Epithelial cell of esophagus (primary cell): Measurements from ENCODE around the gene UACA.

Source experiments
- DNase-seq: peaks from one replicate; pipeline ENCODE4 v3.0.0; 2010; ENCODE audit warnings: low read depth
- H3K4me3 ChIP-seq: 2 replicates; pipeline ENCODE4 v1.5.1; 2011; ENCODE audit warnings: mild to moderate bottlenecking, low read length, control low read depth
- CTCF ChIP-seq: IDR thresholded peaks from 2 replicates; pipeline ENCODE4 v1.5.1; 2011; ENCODE audit warnings: low read depth, mild to moderate bottlenecking, low read length, control low read depth, inconsistent platforms; ENCODE audit not compliant: insufficient read depth; ENCODE audit errors: missing control alignments

The UACA gene

GRCh38 chr15:70632079-70632478, 131.3 kb downstream of the UACA start:
- TF ChIP-seq CTCF = no peak
- no peak overlapping the region for H3K4me3 ChIP-seq
- DNase-seq = no peak

- no peak for DNase-seq
- H3K4me3 ChIP-seq = no peak overlapping the region
- no peak for TF ChIP-seq CTCF
These were observed 133.6 kb downstream of the UACA start for GRCh38 chr15:70629735-70630273.

GRCh38 chr15:70628549-70628896, 134.8 kb downstream of the UACA start:
- H3K4me3 ChIP-seq = no peak overlapping the region
- TF ChIP-seq CTCF = no peak
- DNase-seq = no peak

- no peak for DNase-seq
- no peak for TF ChIP-seq CTCF
- no peak overlapping the region for H3K4me3 ChIP-seq
These were observed 135.4 kb downstream of the UACA start for GRCh38 chr15:70627734-70628548.

- H3K4me3 ChIP-seq = no peak overlapping the region
- no peak for DNase-seq
- no peak for TF ChIP-seq CTCF
These were observed 136.0 kb downstream of the UACA start for GRCh38 chr15:70627322-70627721.

GRCh38 chr15:70625438-70625837, 137.9 kb downstream of the UACA start:
- DNase-seq = no peak
- H3K4me3 ChIP-seq = no peak overlapping the region
- no peak for TF ChIP-seq CTCF

- TF ChIP-seq CTCF = no peak
- H3K4me3 ChIP-seq = no peak overlapping the region
- no peak for DNase-seq
These were observed 138.3 kb downstream of the UACA start for GRCh38 chr15:70625011-70625410.
